WTC11 (cell line): ENCODE measurements around the gene TXN2. TPM values are rescaled to one million over a fixed set of nuclear protein-coding genes. Genes with fewer than 3 reads are reported as not detected.

Experiments
- ATAC-seq: fragments of 200-7000 bp; cut with Tn5 transposase; 2 replicates; pipeline ENCODE4 v1.10.0; 2021; ENCODE audit warnings: mild to moderate bottlenecking, moderate library complexity
- CTCF ChIA-PET: fragments of 300-600 bp; sonication (Branson Sonifier 250); formaldehyde crosslinking; loops from one replicate; lab custom pipeline; 2021; ENCODE audit warnings: antibody characterized with exemption; lab: Charles Lee
- POLR2A ChIA-PET: fragments of 350-600 bp; sonication (Branson Sonifier 250); formaldehyde crosslinking; loops from one replicate; lab custom pipeline; 2021; ENCODE audit warnings: antibody characterized with exemption; lab: Charles Lee
- DNase-seq: peaks from one replicate; pipeline ENCODE4 v3.0.0; 2021; ENCODE audit warnings: low spot score
- H3K27ac Mint-ChIP-seq: 2 replicates; pipeline ENCODE4 v1.8.0; 2021; ENCODE audit warnings: mixed read lengths
- H3K27me3 Mint-ChIP-seq: 2 replicates; pipeline ENCODE4 v1.8.0; 2021; ENCODE audit warnings: low read depth, mild to moderate bottlenecking, moderate library complexity, mixed read lengths
- H3K36me3 Mint-ChIP-seq: 2 replicates; pipeline ENCODE4 v1.8.0; 2021; ENCODE audit warnings: mixed read lengths
- H3K4me1 Mint-ChIP-seq: 2 replicates; pipeline ENCODE4 v1.8.0; 2022; ENCODE audit warnings: mixed read lengths
- H3K4me3 Mint-ChIP-seq: 2 replicates; pipeline ENCODE4 v1.8.0; 2021; ENCODE audit warnings: mild to moderate bottlenecking, moderate library complexity, mixed read lengths
- H3K9me3 Mint-ChIP-seq: 2 replicates; pipeline ENCODE4 v1.8.0; 2021; ENCODE audit warnings: mixed read lengths
- AR ChIP-seq: fragments of 250-450 bp; sonication (Bioruptor Pico); IDR thresholded peaks from 2 replicates; pipeline ENCODE4 v1.9.0; 2021; ENCODE audit warnings: mild to moderate bottlenecking
- CREM ChIP-seq: sonication (generic); formaldehyde crosslinking; IDR thresholded peaks from 2 replicates; pipeline ENCODE4 v1.8.1; 2022; ENCODE audit warnings: mild to moderate bottlenecking, missing genetic modification reagents, moderate library complexity
- CTCF ChIP-seq: fragments of 200-600 bp; IDR thresholded peaks from 2 replicates; pipeline ENCODE4 v1.8.0; 2022; ENCODE audit warnings: antibody characterized with exemption
- E2F1 ChIP-seq: sonication (generic); formaldehyde crosslinking; IDR thresholded peaks from 2 replicates; pipeline ENCODE4 v1.8.0; 2022; ENCODE audit warnings: mild to moderate bottlenecking, missing genetic modification reagents
- E2F5 ChIP-seq: sonication (generic); formaldehyde crosslinking; IDR thresholded peaks from 2 replicates; pipeline ENCODE4 v1.8.1; 2022; ENCODE audit warnings: mild to moderate bottlenecking, moderate library complexity, missing genetic modification reagents
- FOXJ3 ChIP-seq: sonication (generic); formaldehyde crosslinking; IDR thresholded peaks from 2 replicates; pipeline ENCODE4 v1.9.0; 2021; ENCODE audit warnings: missing genetic modification reagents, mild to moderate bottlenecking, borderline replicate concordance
- FOXK1 ChIP-seq: sonication (generic); formaldehyde crosslinking; IDR thresholded peaks from 2 replicates; pipeline ENCODE4 v1.8.0; 2022; ENCODE audit warnings: mild to moderate bottlenecking, moderate library complexity, missing genetic modification reagents
- KAT7 ChIP-seq: sonication (generic); formaldehyde crosslinking; IDR thresholded peaks from 2 replicates; pipeline ENCODE4 v1.8.1; 2023; ENCODE audit warnings: missing genetic modification reagents, mild to moderate bottlenecking, borderline replicate concordance
- PRRX2 ChIP-seq: fragments of 250-450 bp; sonication (Bioruptor Pico); IDR thresholded peaks from 2 replicates; pipeline ENCODE4 v1.8.0; 2021; ENCODE audit warnings: mild to moderate bottlenecking
- SMAD3 ChIP-seq: sonication (generic); formaldehyde crosslinking; IDR thresholded peaks from 2 replicates; pipeline ENCODE4 v1.8.0; 2022; ENCODE audit warnings: missing genetic modification reagents, mild to moderate bottlenecking, borderline replicate concordance
- TCF7 ChIP-seq: sonication (generic); formaldehyde crosslinking; IDR thresholded peaks from 2 replicates; pipeline ENCODE4 v1.8.0; 2022; ENCODE audit warnings: mild to moderate bottlenecking, low read depth, missing genetic modification reagents, moderate library complexity
- ZBTB21 ChIP-seq: sonication (generic); formaldehyde crosslinking; IDR thresholded peaks from 2 replicates; pipeline ENCODE4 v1.8.1; 2023; ENCODE audit warnings: mild to moderate bottlenecking, missing genetic modification reagents, borderline replicate concordance
- ZNF138 ChIP-seq: sonication (generic); formaldehyde crosslinking; conservative IDR thresholded peaks from 2 replicates; pipeline ENCODE4 v1.8.1; 2022; ENCODE audit warnings: mild to moderate bottlenecking, moderate library complexity, missing genetic modification reagents
- ZNF416 ChIP-seq: fragments of 250-450 bp; sonication (Bioruptor Pico); IDR thresholded peaks from 2 replicates; pipeline ENCODE4 v1.9.0; 2021; ENCODE audit warnings: mild to moderate bottlenecking, inconsistent platforms
- ZNF512 ChIP-seq: sonication (generic); formaldehyde crosslinking; IDR thresholded peaks from 2 replicates; pipeline ENCODE4 v1.8.1; 2022; ENCODE audit warnings: missing genetic modification reagents, borderline replicate concordance
- ZSCAN18 ChIP-seq: fragments of 250-450 bp; sonication (Bioruptor Pico); IDR thresholded peaks from 2 replicates; pipeline ENCODE4 v2.1.2; 2022; ENCODE audit warnings: mild to moderate bottlenecking, moderate library complexity
- total RNA-seq: library from RNA; stranded (reverse); gene quantifications from 3 replicates; pipeline ENCODE4 v1.2.3, GENCODE V29; 2021

TXN2 gene
- total RNA-seq, 1 experiment from 2014 or later = 57.6 TPM

GRCh38 chr22:36528795-36529751 lies 47.6 kb upstream of the TXN2 start, which contains the start of gene EIF3D (continued):
- TF ChIP-seq E2F5 (CRISPR knock-in tag) = peak; percentile 79
- TF ChIP-seq E2F1 (CRISPR knock-in tag) = no peak; the same call in 1 of the 2 replicates
- no peak for TF ChIP-seq SMAD3 (CRISPR knock-in tag)
- peak; percentile 98 for TF ChIP-seq FOXK1

- Mint-ChIP-seq H3K27ac (peak overlapping the region; percentile 99), H3K27me3 (peaks cover 9% of the 10 kb centered on the region), H3K4me1 (peaks cover 9% of the 10 kb centered on the region), H3K36me3 (peaks cover 46% of the 10 kb centered on the region), H3K9me3 (peaks cover 7% of the 10 kb centered on the region), H3K4me3 (peak overlapping the region; percentile 95)
- ChIA-PET POLR2A (interaction anchor here (0.6 kb wide), 1 partner anchor 196 kb away, joined by 4 read pairs; no protein-coding TSS in a partner anchor), CTCF (interaction anchor here (0.8 to 1.4 kb wide), 4 partner anchors 172 to 246 kb away, joined by 3 read pairs; no protein-coding TSS in a partner anchor)
- TF ChIP-seq KAT7 = no peak
- no peak for TF ChIP-seq FOXJ3 (CRISPR knock-in tag)
- no peak for TF ChIP-seq ZNF512 (CRISPR knock-in tag)
- no peak for TF ChIP-seq CREM
- no peak for TF ChIP-seq ZBTB21 (CRISPR knock-in tag)
- TF ChIP-seq TCF7 = no peak
- no peak for TF ChIP-seq ZSCAN18 (CRISPR knock-in tag)
- TF ChIP-seq AR = no peak
- TF ChIP-seq ZNF416 (CRISPR knock-in tag) = no peak
- TF ChIP-seq PRRX2 = no peak
- TF ChIP-seq E2F1 (CRISPR knock-in tag) = no peak
- no peak for TF ChIP-seq SMAD3 (CRISPR knock-in tag)
- TF ChIP-seq CTCF = no peak
- TF ChIP-seq ZNF138 (CRISPR knock-in tag) = no peak
- no peak for DNase-seq
- no peak for ATAC-seq
Measured at GRCh38 chr22:36528341-36528740, 46.9 kb upstream of the TXN2 start.
